Measurements from ENCODE around the gene BCL6. TPM values are rescaled to one million over a fixed set of nuclear protein-coding genes. Genes with fewer than 3 reads are reported as not detected.

BCL6 gene
- 10 to 100 TPM; 14.9 to 16.9 TPM for total RNA-seq

- CTCF ChIA-PET, result interaction anchor here (1.0 to 6.3 kb wide), 5 partner anchors 55 to 1211 kb away, joined by 3 to 50 read pairs (median 4); no protein-coding TSS in a partner anchor
- POLR2A ChIA-PET, result interaction anchor here (0.5 to 3.9 kb wide), 12 partner anchors 54 to 547 kb away, joined by 3 to 50 read pairs (median 3); partner anchors contain the start of gene LPP
Observed at GRCh38 chr3:187745201-187746058, at the start of gene BCL6. Gene BCL6, minus strand, starts transcription at chr3:187745468. Its CDS starts 11,775 bp downstream, at chr3:187733693.

GRCh38 chr3:187794731-187795130 is 49.5 kb upstream of the BCL6 start:
- ChIA-PET POLR2A (no interaction called here), CTCF (no interaction called here)

GRCh38 chr3:187793618-187794017 is 48.4 kb upstream of the BCL6 start:
- ChIA-PET POLR2A (no interaction called here), CTCF (no interaction called here)

GRCh38 chr3:187792521-187792920 is 47.3 kb upstream of the BCL6 start:
- CTCF ChIA-PET, result no interaction called here
- POLR2A ChIA-PET, result no interaction called here

GRCh38 chr3:187789872-187790271 is 44.6 kb upstream of the BCL6 start:
- ChIA-PET POLR2A (no interaction called here), CTCF (no interaction called here)

GRCh38 chr3:187788984-187789857 is 44.0 kb upstream of the BCL6 start:
- ChIA-PET CTCF (no interaction called here), POLR2A (no interaction called here)

GRCh38 chr3:187783098-187783497 is 37.8 kb upstream of the BCL6 start:
- CTCF ChIA-PET, result no interaction called here
- POLR2A ChIA-PET, result no interaction called here

GRCh38 chr3:187782006-187782405 is 36.7 kb upstream of the BCL6 start:
- CTCF ChIA-PET, result no interaction called here
- POLR2A ChIA-PET, result no interaction called here

- POLR2A ChIA-PET, result no interaction called here
- CTCF ChIA-PET, result interaction anchor here (0.6 to 1.0 kb wide), 2 partner anchors 19 to 135 kb away, joined by 3 read pairs; no protein-coding TSS in a partner anchor
Observed at GRCh38 chr3:187781001-187781400, 35.7 kb upstream of the BCL6 start.

- POLR2A ChIA-PET, result no interaction called here
- CTCF ChIA-PET, result no interaction called here
Observed at GRCh38 chr3:187778726-187779125, 33.5 kb upstream of the BCL6 start.

GRCh38 chr3:187777331-187777941 is 32.2 kb upstream of the BCL6 start:
- ChIA-PET CTCF (no interaction called here), POLR2A (interaction anchor here (1.0 to 1.4 kb wide), 2 partner anchors 21 to 23 kb away, joined by 3 to 10 read pairs; no protein-coding TSS in a partner anchor)

GRCh38 chr3:187775549-187775948 is 30.3 kb upstream of the BCL6 start:
- ChIA-PET POLR2A (no interaction called here), CTCF (no interaction called here)

GRCh38 chr3:187774185-187774789 is 29.0 kb upstream of the BCL6 start:
- POLR2A ChIA-PET, result no interaction called here
- CTCF ChIA-PET, result no interaction called here

- ChIA-PET POLR2A (no interaction called here), CTCF (no interaction called here)
Observed at GRCh38 chr3:187773233-187774184, 28.2 kb upstream of the BCL6 start.

- ChIA-PET POLR2A (interaction anchor here (0.8 kb wide), 1 partner anchor 30 kb away, joined by 3 read pairs; no protein-coding TSS in a partner anchor), CTCF (no interaction called here)
Observed at GRCh38 chr3:187770224-187770623, 25.0 kb upstream of the BCL6 start.

GRCh38 chr3:187769771-187770170 is 24.5 kb upstream of the BCL6 start:
- POLR2A ChIA-PET, result no interaction called here
- CTCF ChIA-PET, result no interaction called here

- ChIA-PET CTCF (interaction anchor here (0.7 kb wide), 1 partner anchor 117 kb away, joined by 4 read pairs; no protein-coding TSS in a partner anchor), POLR2A (interaction anchor here (0.7 kb wide), 1 partner anchor 345 kb away, joined by 7 read pairs; no protein-coding TSS in a partner anchor)
Observed at GRCh38 chr3:187767266-187768012, 22.2 kb upstream of the BCL6 start.

GRCh38 chr3:187765342-187765741 is 20.1 kb upstream of the BCL6 start:
- ChIA-PET POLR2A (no interaction called here), CTCF (no interaction called here)
